Bone marrow (tissue), 2 donors: Measurements from ENCODE around the gene ANO6.
"Not testable (repeated sequence)": the region's sequence is repeated elsewhere in the genome, so short reads cannot be mapped to it uniquely, and the experiment has no call there.

Experiments
- DNase-seq, 2 donors: peaks; one replicate each; lab custom pipeline; 2025; lab: John Stamatoyannopoulos, UW

Gene ANO6

DNA sequence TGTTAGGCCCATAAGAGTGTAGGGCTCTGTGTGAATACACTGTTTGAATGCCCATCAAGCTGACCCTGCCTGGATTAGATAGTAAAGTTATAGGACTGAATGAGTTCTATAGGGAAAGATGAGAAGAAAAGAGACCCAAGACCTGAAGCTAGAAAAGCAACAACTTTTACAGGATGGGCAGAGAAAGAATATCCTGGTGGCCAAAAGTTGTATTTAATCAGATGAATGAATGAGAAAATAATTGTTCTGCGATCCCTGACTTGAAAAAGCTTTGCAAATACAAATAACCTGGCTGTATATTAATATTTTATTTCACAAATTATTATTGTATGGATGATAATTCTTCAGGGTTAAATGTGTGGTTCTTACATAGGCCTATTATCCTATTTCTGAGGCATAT lies 2.8 kb upstream of the ANO6 start:
- DNase-seq: no peak

DNA sequence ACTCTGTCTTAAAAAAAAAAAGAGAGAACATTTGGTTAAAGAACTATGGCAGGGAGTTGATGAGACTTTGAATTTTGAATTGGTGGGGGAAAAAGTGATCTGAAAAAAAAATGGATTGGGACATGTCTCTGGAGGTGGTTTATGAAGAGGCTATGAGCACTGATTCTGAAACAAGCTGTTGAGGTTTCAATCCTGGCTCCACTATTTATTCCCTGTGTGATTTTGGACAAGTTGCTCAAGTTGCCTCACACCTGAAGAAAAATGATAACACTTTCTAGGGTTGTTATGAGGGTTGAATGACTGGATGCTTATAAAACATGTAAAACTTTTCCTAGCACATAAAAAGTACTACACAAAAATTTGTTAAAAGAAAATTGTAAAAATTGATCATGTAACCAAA lies 1.8 kb upstream of the ANO6 start:
- DNase-seq: no peak

DNA sequence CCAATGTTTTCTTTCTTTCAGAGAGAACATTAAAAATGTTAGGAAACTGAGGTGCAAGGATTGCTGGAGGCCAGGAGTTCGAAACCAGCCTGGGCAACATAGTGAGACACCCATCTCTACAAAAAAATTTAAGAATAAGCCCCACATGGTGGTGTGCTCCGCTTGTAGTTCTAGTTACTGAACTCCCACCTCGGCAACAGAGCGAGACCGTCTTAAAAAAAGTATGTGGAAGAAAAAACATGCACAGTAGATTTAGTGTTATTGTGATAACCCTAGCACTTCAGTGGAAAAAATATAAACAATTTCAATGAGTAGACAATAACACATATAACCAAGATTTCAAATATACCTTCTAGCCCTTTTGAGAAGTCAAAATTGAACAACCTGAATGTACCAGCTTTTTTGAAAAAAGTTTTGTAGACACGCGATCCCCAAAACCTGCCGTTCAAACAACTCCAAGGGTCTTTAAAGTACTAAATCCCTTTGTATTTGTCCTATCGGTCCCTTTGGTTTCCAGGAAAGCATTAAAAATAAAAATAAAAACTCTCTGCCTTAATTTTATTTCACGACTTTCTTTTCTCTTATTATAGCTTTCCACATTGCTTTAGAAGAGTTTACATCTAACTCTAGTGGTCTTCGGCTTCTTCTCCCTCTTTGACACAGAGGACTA lies 1.0 kb upstream of the ANO6 start:
- peak in 1 of 2 donors; percentile 9 for DNase-seq

DNA sequence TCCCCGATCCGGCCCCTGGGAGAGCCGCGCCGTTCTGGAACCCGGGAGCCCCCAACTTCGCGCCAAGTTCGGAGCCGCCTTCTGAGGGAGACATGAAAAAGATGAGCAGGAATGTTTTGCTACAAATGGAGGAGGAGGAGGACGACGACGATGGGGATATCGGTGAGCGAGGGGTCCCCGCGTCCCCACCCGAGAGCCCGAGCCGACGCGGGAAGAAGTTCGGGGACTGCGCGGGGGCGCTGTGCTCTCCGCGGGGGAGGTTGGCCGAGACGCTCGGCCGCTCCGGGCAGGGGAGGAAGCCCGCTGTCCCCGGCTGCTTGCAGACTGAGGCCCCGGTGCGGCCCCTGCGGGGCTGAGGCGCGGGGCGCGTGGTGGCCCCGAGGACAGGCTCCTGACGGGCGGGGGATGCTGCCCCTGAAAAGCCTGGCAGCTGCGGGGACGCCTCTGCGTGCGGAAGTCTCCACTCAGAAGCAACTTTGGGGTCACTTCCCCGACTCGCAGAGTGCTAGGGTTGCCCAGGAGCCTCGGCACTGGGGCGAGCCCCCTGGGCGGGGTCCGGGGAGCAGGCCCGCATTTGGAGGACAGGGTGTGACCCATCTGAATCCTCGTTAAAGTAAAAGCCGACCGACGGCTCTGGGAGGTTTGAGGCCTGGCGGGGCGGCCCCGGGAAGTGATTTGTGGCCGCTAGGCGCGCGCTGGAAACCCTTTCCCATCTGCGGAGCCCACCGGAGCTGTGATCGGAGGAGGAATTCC lies 511 bp downstream of the ANO6 start:
- DNase-seq: peak in 1 of 2 donors; percentile 80

GRCh38 chr12:45216983-45217485 lies 1.1 kb downstream of the ANO6 start:
- no peak for DNase-seq

GRCh38 chr12:45217846-45218245 lies 2.0 kb downstream of the ANO6 start:
- DNase-seq: no peak

- DNase-seq: no peak
Observed at GRCh38 chr12:45219621-45220020, 3.7 kb downstream of the ANO6 start.

DNA sequence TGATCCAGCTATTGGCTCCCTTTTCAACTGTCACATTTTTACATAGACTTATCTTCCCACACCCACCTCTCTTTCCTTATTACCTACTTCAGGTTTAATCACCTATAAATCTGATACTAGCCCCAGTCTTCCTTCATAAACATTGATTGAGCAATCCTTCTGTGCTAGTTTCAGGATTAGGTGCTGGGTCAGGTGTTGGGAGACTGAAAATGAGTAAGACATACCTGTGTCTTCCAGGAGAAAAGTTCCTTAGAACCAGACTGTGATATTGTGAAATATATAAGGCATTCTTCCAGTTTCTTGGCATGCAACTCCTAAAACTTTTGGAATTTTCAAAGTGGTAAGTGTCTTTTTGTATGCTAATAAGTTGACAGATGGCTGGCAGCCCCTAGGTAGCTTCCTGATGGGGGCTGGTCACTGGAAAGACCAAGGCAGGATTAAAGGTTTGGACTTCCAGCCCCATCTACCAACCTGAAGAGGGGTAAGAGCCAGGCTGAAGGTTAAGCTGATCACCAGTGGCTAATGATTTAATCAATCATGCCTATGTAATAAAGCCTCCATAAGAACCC lies 4.6 kb downstream of the ANO6 start:
- no peak for DNase-seq

DNA sequence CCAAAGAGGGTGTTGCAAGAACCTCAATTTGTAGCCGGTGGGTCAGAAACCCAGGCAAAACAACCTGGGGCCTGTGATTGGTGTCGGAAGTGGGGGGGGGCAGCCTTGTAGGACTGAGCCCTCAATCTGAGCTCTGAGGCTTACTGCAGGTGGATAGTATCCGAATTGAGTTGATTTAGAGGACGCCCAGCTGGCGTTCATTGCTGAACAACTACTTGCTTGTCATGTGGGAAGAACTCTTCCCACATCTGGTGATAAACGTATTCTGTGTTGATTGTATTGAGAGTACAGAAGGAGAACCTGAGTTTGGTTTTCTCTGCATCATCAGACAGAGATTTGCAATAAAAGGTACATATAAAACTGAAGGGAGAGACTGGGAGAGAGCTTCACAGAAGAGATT lies 5.1 kb downstream of the ANO6 start:
- DNase-seq: no peak

GRCh38 chr12:45223868-45224267 lies 8.0 kb downstream of the ANO6 start:
- no peak for DNase-seq

DNA sequence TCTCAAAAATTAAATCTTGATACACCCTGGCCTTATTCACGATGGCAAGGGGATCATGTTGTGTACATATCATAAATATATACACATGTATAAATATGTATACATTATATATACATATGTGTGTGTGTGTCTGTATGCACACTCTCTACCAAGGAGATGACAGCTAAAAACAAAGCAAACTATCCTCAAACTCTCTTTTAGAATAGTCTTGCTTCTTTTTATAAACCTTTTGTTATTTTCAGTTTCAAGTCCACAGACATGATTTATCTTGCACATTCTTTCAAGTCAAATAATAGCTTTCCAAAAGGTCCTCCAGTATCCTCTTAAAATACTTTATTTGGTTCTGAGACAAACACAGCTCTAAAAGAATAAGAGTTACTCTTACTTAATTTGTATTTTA lies 8.4 kb downstream of the ANO6 start:
- no peak for DNase-seq

DNA sequence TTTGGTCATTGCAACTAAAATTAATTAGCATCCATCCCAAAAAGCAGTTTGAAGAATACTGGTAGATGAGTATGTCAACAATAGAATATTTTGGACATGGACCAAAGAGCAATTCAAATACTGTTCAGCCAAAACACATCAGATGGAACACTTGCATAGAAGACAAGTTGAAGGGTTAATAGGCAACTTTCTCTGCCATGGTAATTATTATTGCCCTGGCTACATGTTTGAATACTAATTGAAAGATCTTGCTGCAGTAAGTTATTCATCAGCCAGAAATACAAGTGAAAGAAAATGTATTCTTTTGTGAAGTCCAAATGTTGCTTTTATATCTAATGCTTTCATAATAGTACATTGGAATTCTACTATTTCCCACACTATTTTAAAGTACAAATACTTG lies 10.1 kb downstream of the ANO6 start:
- DNase-seq: no peak

DNA sequence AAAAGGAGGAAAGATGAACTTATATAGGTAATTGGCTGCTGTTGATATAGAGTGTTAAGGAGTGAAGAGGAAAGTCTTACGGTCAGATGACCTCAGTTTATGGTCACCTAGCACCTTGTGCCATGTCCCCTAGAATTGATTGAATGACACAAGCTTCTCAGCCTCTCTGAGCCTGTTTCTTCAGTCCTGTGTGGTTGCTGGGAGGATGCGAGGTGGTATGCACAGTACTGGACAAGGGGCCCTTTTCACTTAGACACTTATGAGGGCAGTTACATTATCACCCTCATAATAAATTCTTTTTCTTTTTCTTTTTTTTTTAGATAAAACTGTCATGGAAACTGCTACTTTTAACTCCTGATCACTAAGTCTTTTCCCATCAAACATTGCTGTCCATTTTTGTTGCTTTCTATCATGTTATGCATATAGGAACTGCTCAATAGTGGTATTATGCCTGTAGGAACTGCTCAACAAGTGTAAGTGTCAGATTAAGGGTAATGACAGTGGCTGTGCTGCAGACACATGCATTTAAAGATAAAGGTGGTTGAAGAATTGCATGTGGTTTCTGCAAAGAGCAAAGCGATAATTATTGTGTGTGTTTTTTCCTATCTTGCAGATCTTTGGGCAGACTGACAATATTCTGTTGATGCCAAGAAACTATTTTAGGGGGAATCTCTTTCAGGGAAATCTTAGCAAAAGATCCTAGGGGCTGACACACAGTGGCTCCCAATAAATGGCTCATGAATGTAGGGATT lies 11.6 kb downstream of the ANO6 start:
- DNase-seq: no peak

DNA sequence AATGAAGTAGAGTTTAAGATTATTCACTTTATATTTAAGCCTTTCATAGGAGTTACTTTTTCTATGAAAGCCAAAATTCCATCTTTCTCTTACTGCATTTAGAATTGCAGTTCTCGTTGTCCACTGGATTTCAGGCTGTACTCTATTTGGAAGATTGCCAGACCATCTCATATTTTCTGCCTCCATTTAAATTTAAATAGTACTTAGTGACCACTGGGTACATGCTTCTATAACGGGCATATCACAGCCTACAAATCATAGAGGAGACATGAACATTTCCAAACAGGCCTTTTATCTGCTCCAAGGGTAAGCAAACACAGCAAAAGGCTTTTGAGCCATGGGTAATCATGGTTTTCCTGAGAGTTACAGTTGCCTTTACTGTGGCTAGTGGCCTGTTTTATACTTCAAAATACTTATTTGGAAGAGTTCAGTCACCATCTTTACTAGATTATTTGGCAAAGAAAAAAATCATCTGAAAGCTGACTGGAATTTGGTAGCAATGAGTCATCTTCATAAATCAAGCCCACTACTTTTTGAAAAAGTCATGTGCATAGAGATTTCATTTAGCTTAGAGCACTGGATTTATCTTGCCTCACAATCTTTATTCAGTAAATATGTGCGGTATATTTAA lies 15.7 kb downstream of the ANO6 start:
- DNase-seq: no peak

DNA sequence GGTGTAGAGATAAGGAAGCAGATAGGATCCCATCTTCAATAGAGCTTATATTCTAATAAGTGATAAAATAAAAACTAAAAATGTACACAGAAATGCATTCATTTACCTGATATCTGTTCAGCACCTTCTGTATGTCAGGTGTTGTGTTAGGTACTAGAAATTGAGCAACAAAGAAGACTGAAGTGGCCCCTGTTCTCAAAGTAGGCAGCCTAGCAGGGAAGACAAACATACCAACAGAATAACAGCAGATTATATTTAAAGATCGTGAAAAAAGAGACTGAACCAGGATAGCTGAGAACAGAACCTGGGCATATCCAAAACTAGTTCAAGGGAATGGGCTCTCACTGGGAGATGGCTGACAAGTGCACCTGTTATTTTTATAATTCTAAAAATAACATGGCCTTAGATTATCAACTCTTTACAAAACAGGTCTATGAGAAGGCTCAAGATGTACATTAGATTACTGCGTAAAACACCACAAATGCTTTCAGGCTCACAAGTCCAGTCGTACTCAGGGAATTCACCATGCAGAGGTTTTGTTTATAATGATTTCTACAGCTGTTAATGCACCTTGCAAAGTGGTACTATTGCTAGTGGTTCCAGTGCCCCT lies 16.4 kb downstream of the ANO6 start:
- DNase-seq: no peak

DNA sequence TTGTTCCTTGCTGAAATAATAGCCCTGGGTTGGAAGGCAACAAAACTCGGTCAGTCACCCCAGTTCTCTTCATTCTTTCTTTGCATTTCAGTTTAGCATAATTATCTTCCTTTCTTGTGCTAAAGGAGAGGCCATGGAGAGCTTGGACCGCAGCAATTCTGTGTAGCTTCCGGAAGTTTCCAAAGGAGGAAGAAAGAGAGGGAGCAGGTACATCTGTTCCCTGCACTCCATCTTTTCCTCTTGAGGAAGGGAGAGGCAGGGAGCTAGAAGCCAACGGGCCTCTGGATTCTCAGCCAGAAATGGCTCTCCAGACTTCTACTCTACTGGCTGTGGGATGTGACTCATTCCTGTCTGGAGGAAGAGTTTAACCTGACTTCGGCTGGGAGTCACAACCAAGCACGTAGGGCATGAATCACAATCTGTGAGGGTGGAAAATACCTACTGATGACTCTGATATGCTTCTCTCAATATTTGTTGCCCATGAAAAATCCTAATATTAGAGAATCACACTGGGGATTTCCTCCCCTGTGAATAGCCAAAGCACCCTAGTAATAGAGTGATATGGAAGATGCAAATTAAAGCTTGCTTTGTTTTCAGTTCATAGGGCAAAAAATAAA lies 17.0 kb downstream of the ANO6 start:
- peak in 1 of 2 donors; percentile 19 for DNase-seq

DNA sequence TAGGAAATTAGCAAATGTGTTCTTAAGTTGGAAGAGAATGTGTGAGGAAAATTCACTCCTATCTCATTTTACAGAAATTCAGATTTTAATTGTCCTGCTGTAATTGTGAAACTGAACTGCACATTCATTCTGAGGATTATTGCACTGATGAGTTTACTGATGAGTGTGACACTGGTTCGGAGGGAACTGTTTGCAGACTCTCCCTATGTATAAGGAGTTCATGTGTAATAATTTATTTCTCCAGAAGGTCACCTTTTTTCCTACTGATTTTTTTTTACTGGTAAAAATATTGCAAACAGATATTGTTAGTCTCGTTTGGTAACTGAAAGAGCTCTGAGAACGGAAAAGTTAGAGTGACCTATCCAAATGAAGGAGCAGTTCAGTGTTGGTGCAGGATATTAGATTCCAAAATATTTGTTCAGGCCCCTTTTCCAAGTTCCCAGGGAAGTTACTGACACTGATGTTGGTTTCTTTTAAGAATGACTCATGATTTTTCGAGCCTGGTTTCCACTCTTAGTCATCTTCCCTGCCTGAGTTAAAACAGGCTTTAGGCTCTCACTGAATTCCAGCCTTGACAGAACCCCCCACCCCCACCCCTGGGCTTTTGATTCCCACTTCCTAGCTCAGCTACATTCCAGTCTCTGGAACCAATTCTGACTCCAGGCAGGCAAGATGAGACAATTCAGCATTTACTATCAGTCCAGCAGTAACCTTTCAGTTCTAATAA lies 18.4 kb downstream of the ANO6 start:
- DNase-seq: peak in 1 of 2 donors; percentile 36

- no peak for DNase-seq
Observed at GRCh38 chr12:45235087-45236025, 19.5 kb downstream of the ANO6 start.

DNA sequence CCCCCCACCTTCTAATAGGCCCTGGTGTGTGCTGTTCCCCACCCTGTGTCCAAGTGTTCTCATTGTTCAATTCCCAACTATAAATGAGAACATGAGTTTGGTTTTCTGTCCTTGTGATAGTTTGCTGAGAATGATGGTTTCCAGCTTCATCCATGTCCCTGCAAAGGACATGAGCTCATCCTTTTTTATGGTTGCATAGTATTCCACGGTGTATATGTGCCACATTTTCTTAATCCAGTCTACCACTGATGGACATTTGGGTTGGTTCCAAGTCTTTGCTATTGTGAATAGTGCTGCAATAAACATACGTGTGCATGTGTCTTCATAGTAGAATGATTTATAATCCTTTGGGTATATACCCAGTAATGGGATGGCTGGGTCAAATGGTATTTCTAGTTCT lies 20.5 kb downstream of the ANO6 start:
- DNase-seq: not testable (repeated sequence)
